PC-3 (cell line): ENCODE data around the gene WDPCP.

Source experiments
- EZH2phosphoT487 ChIP-seq: fragments of 300-600 bp; sonication (generic); IDR thresholded peaks from 2 replicates; pipeline ENCODE4 v1.6.1; 2018; ENCODE audit warnings: mild to moderate bottlenecking, antibody characterized with exemption, low read length, borderline replicate concordance
- TF ChIP-seq, protein P1 (sequence below): fragments of 300-600 bp; sonication (generic); conservative IDR thresholded peaks from 2 replicates; pipeline ENCODE4 v1.5.1; 2017; ENCODE audit warnings: antibody characterized with exemption, low read depth, mild to moderate bottlenecking, low read length

DNA sequence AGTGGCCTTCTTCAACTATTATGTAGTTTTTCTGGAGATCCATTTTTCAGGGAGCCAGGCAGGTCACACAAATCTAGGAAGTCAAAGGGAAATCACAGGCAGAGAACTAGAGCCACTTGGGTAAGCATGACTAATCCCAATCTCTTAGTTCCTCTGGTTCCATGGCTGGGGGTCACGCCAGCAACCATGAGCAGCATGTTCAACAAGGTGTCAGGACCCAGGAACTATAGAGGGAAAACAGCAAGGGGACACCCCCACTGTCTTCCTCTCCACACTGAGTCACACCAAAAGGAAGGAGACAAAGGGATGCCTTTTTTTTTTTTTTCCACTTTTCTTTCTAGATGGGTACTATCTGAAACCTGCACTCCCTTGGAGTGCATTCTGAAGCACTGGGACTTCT lies 286.8 kb downstream of the WDPCP start:
- TF ChIP-seq, protein P1, sequence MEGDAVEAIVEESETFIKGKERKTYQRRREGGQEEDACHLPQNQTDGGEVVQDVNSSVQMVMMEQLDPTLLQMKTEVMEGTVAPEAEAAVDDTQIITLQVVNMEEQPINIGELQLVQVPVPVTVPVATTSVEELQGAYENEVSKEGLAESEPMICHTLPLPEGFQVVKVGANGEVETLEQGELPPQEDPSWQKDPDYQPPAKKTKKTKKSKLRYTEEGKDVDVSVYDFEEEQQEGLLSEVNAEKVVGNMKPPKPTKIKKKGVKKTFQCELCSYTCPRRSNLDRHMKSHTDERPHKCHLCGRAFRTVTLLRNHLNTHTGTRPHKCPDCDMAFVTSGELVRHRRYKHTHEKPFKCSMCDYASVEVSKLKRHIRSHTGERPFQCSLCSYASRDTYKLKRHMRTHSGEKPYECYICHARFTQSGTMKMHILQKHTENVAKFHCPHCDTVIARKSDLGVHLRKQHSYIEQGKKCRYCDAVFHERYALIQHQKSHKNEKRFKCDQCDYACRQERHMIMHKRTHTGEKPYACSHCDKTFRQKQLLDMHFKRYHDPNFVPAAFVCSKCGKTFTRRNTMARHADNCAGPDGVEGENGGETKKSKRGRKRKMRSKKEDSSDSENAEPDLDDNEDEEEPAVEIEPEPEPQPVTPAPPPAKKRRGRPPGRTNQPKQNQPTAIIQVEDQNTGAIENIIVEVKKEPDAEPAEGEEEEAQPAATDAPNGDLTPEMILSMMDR = no peak
- TF ChIP-seq EZH2phosphoT487 = no peak
